GM19240 (cell line): Measurements from ENCODE around the gene KXD1.
"Not testable (repeated sequence)": the region's sequence is repeated elsewhere in the genome, so short reads cannot be mapped to it uniquely, and the experiment has no call there.

Source experiments
- DNase-seq: peaks from one replicate; pipeline ENCODE4 v3.0.0; 2011; ENCODE audit warnings: low spot score; ENCODE audit not compliant: insufficient read length

Gene KXD1

DNA sequence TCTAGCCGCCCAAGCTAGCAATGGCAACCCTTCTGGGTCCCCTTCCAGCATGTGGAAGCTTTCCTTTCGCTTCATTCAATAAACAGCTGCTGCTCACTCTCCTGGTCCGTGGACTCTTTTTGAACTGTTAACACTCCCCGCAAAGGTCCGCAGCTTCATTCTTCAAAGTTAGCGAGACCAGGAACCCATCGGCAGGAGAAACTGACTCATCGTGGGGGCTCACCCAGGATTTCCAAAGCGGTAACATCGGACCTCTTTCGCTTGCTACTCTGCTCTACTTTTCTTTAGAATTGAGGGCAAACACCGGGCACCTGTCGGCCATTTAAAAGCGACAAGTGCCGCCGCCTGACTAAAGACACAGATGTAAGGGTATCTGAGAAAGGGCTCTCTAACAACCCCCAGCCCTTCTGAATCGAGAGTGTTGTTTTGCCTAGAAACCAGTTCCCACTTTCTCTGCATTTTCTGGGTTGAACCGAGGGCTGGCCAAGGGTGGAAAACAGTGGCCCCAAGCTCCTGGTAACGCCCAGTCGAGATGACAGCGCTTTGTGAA, 19.8 kb downstream of the KXD1 start:
- DNase-seq, result no peak

DNA sequence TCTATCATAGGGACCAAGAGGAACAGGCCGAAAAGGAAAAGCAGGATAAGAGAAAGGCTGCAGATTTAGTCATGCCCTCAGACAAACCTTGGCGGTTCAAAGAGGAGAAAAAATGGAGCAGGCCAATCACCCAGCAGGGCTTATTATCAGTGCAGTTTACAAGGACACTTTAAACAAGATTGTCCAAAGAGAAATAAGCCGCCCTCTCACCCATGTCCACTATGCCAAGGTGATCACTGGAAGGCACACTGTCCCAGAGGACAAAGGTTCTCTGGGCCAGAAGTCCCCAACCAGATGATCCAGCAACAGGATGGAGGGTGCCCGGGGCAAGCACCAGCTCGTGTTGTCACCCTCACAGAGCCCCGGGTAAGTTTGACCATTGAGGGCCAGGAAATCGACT, 22.6 kb downstream of the KXD1 start:
- DNase-seq, result no peak

DNA sequence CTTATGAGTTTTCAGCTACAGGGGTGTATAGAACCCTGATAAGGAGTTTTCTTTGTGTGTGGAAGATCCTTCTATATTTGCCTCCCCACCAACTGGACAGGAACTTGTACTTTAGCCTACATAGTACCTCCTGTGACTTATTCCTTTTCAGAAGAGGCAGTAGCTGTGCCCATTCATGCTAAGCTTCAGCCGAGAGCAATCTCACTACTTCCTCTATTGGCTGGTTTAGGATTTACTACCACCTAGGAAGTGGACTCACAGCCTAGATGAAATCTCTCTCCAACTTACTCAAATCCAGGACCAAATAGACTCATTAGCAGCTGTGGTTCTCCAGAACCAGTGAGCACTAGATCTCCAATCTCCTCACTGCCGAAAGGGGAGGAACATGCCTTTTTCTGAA, 28.6 kb downstream of the KXD1 start:
- no peak for DNase-seq

DNA sequence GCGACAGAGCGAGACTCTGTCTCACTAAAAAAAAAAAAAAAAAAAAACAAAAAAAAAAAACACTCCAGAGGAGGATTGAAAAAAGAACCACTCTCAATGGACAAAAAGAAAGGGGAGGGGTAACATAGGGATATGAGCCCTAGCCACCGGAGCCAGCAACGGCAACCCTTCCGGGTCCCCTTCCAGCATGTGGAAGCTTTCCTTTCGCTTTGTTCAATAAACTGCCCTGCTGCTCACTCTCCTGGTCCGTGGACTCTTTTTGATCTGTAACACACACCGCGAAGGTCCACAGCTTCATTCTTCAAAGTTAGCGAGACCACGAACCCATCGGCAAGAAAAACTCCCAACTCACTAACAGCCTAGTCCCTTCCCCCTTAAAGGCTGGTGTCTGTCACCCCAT, 29.9 kb downstream of the KXD1 start:
- DNase-seq, result no peak

DNA sequence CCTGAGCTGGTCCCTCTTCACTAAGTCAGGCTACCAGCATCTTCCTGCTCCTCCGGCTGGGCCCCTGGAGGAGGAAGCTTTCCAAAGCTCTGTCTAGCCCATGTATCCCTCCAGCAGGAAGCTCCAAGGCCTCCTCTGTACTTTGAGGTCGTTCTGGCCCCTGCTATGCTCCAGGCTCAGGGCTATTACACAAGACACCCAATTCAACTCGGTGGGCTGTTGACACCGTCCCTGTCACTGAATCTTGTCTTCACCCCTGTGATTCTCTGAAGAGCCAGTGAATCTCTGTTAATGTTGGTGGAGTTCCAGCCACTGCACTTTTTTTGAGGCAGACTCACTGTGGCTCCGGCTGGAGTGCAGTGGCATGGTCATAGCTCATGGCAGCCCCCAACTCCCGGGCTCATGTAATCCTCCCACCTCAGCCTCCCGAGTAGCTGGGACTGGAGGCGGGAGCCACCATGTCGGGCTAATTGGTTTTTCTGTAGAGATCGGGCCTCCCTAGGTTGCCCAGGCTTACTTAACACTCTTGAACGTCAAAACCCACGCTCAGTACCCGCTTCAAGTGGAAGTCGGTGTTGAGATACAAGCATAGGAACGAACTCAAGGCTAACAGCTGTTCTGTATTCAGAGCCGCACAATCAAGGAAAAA, 30.4 kb downstream of the KXD1 start:
- no peak for DNase-seq

DNA sequence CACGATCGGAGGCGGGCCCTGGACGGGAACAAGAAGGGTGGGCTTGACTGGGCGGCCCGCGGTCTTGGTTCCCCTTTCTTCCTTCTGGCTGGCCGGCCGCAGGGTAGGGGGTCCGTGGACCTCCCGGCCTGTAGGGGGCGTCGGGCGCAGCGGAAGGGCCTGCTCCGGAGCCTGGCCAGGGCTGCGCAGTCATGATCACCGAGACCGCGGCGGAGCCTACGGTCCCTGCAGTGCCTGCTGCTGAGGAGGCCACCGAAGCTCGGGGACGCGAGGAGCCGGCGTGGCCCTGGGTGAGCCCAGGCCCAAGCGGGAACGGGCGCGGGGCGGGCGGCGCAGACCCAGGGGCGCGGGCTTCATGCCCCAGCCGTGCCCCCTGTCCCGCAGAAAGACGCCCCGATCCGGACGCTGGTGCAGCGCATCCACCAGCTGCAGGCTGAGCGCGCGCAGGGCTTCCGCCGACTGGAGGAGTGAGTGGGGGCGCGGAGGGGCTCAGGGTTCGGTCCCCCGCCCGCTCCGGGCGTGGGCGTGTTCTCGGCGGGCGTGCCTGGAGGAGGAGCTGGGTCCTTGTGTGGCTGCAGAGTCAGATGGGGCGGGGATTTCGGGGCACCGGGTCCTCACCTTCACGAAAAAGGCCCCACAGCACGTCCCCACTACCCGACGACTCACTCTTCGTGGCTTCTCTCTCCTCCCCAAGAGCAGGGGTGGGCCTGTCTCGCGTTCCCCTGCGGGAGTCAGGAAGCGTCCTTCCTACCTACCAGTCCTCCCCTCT, 31.1 kb downstream of the KXD1 start, which contains the start of gene REX1BD:
REX1BD (plus strand) TSS at position 188 of the 769 bp plus-strand sequence; CDS start at position 192, 4 bp downstream.
- no peak for DNase-seq

DNA sequence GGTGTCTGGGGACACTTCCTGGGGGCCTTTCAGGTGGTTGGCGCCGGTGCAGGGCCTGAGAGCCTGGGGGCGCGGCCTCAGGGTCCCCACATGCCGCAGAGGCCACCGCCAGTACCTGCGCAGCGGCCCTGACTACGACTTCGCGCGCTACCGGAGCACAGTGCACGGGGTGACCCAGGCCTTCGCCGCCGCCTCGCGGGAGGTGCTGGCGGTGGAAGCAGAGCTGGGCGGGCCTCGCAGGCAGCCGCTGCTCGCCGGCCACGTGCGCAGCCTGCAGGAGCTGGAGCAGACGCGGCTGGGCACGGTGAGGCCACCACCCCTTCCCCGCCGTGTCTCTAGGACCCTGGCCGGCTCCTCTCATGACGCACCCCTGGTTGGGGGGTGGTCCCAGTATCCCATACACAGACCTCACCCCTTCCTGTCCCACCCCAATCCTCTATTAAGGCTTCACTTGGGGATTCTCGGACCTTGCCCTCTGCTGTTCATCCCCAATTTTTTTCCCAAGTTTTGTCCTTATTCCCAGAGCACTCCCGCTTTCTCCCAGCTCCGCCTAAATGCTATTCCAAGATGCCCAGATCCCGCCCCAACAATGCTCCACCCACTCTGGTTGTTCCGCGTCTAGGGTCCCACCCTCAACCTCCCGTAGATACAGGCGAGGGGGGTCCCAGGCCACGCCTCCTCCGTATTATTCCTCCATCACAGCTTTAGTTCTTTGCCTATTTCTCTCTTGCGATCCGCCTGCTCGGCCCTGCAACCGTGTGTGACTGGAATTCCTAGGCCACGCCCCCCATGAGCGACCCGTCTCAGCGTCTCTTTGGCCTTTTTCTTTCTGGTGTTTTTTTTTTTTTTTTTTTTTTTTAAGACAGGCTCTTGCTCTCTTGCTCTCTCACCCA, 32.0 kb downstream of the KXD1 start:
- DNase-seq, result no peak

DNA sequence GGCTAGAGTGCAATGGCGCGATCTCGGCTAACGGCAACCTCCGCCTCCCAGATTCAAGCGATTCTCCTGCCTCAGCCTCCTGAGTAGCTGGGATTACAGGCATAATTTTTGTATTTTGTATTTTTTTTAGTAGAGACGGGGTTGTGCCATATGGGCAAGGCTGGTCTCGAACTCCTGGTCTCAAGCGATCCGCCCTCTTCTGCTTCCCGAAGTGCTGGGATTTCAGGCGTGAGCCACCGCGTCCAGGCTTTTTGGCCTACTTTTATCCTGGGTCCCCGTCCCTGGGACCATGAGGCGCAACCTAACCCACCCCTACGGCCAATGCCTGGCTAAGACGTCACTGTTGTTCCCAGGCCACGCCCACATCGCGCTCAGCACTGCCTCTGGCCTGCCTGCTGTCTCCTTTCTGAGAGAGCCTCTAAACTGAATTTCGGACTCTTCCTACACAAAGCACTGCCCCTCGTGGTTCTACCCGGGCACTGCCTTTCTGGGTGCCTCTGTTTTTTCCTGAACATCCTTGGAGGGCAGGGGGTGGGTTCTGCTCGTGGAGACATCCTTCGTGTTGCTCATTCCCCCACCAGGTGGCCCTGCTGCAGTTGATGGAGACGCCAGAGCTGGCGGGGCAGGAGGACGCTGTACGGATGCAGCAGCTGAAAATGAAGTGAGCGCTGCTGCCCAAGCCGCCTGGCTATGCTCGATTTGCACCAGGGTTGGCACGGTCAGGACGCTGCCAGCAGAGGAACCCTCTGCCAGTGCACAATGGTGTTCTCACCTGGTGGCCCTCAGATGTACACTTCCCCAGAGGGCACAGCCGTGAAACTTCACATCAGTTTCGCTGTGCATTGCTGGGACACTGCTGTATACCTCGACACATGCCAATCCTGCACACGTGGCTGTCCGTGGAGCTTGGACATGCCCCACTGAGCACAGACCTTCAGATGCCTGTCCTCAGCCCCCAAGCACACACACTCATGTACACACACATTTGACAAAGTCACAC, 32.9 kb downstream of the KXD1 start:
- DNase-seq, result no peak

DNA sequence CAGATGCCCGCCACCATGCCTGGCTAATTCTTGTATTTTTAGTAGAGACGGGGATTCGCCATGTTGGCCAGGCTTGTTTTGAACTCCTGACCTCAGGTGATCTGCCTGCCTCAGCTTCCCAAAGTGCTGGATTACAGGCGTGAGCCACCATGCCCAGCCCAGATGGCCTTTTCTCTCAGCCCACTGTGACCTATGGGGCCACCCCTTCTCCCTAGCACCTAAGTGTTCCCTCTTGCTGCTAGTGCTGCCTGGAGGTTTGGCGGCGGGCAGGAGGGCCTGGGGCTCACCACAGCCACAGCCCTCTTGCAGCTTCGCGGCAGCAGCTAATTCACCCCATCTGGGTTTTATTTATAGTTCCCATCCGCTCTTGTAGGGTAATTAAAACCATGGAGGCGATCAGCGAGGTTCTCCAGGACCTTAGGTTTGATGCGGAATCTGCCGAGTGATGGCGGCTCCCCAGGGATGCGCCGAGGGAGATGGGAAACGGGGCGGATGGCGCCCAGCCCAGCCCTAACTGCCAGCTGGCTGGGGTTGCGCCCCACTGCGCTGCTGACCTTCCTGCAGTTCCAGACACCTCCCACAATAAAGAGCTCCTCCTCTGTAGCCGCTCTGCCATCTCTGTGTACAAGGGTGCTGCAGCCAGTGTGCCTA, 34.2 kb downstream of the KXD1 start:
- no peak for DNase-seq

DNA sequence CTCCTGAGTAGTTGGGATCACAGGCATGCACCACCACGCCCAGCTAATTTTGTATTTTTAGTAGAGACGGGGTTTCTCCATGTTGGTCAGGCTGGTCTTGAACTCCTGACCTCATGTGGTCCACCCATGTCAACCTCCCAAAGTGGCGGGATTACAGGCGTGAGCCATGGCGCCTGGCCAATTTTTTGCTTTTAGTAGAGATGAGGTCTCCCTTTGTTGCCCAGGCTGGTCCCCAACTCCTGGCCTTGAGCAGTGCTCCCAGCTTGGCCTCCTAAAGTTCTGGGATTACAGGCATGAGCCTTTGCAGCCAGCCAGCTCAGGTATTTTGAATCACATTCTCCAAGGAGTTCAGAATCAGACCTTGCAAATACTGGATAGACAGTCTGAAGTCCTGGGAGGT, 35.1 kb downstream of the KXD1 start:
- DNase-seq, result not testable (repeated sequence)

DNA sequence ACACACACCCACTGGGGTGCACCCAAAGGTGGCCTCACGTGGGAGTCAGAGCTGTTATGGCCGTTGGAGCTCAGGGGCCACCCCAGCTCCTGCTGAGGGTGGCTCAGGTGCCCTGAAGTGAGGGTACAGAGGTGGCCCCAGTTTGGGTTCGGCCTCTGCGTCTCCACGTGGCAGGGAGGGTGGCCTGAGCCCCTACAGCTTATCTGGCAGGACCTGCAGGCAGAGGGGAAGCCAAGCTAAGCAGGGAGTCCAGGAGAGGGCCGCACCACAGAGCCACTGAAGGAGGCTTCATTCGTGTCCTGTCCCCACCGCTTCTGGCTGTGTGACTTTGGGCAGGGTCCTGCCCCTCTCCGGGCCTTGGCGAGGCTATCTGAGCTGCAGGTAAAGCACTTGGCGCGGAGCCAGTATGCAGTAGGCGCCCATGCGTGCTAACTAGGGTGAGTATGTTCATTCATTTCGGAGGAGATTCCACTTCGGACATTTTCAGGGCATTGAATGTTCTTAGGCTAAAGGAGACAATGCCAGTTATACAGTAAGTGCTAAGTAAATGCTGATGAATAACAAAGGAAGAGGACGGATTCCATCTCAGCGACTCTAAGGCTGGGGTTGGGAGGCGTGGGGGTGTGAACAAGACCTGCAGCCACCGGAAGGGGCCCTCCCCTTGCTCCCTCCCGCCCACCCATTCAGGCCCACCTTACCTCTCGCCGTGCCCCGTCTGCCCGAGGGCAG, 35.9 kb downstream of the KXD1 start:
- DNase-seq, result no peak

DNA sequence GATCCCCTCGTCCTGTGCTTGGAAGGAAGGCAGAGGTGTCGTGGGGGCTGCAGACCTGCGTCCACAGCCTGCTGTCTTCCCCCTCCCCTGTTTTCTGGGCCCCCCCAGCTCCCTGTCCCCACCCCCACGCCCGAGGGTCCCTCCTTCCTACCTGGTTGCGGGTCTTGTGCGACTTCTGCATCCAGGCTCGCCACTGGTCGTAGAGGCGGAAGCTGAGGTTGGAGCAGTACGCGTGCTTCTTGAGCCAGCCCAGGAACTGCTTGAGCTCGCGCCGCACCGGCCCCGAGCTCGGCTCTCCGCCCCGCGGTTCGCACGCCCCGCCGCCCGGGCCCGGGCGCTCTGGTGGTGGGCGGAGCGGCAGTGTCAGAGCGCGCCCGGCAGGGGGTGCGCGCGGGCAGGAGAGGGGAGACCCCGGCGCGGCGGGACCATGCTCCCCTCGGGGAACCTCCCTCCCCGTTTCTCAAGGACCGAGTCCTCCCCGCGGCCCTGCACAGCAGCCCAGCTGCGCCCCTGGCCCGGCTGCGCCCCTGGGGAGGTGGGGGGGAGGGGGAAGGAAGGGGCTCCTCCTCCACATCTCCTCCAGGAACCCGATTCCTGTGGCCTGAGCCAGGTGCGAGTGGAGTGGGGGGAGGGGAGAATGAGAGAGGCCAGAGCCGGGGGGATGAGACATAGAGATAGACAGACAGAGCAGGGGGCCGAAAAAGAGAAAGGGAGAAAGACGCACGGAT, 36.6 kb downstream of the KXD1 start:
- DNase-seq, result peak; percentile 89

DNA sequence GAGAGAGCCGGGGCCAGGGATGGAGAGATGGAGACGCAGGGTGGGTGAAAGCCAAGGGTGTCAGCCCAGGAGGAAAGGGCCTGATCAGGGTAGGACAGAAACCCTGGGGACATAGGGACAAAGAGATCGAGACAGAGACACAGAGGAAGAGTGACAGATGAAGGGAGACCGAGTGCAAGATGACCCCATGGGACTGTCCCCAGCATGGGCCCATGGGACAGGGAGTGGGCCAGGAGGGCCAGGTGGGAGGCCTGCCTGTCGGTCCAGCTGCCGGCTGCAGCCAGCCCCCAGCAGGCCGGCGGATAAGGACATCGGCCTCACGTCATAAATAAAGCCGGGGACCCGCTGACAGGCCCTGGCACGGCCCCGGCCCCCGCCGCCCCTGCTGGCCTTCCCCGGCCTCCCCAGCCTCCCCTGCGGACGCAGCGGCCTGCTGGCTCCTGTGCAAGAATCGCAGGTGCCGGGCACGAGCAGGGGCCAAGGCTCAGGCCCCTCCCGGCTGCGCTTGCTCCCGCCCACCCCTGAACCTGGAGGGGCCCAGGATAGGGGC, 37.2 kb downstream of the KXD1 start:
- DNase-seq, result no peak

DNA sequence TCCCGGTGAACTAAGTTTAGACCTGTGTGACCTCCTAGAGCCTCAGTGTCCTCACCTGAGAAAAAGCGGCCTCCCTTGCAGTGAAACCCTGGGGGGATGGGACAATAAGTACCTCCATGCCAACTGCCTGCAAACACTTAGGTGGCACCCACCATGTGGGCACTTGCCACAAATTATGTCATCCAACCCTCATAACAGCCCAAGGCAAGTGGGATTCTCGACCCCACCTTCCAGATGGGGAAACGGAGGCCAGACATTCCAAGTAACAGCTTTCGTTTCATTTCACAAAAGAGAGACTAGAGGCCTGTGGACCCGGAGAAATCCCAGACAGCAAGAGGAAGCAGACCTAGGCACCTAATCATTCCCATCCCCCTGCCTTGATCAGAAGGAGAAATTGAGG, 37.8 kb downstream of the KXD1 start:
- no peak for DNase-seq

DNA sequence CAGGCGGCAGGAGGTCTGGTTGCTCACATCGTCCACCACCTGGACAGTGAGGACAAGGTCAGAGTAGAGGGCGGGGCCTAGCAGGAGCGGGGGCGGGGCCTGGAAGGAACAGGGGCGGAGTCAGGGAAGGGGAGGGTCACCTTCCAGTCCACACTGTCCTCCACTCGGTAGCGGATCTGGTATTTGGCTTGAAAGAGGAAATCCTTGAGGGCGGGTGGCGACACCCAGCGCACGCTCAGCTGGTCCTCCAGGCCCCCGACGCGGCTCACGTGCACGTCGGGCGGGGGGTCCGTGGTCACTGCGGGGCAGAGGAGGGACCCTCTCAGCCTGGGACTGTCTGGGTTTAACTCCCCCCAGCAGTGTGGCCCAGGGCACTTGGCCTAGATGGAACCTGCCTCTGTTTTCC, 39.1 kb downstream of the KXD1 start:
- DNase-seq, result no peak

DNA sequence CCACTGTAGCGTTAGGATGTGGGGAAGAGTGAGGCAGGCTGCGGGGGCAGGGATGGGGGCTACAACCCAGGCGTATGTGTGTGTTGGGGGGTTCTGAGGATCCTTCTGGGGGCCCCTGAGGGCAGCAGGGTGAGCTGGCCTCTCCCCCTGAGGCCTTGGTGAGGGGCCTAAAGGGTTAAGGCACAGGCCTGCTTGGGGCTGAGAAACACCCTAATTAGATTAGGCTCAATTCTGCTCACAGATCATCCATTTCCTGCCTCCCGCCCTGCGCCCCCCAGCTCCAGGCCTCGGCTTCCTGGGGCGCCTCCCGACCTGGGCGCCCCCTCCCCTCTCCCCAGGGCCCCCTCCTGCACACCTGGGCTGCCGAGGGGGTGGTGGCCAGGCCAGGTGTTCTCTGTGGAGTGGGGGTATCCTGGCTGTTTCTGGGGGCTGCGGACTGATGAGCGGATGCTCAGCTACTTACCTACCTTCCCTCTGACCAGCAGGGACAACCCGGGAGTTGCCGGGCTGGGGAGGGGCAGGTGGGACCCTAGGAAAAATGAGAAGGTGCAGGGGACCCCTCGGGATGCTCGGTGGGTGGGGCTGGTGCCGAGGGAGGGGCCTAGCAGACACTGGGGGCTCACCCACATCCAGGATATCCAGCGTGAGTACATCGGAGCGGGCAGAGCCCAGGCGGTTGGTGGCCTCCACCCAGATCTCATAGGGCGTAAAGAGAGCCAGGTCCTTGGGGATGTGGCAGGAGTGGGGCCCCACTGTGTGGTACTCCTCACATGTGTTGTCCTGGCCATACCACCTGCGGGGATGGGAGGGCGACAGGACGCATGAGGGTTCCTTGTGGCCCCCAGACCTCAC, 40.4 kb downstream of the KXD1 start:
- DNase-seq, result no peak

DNA sequence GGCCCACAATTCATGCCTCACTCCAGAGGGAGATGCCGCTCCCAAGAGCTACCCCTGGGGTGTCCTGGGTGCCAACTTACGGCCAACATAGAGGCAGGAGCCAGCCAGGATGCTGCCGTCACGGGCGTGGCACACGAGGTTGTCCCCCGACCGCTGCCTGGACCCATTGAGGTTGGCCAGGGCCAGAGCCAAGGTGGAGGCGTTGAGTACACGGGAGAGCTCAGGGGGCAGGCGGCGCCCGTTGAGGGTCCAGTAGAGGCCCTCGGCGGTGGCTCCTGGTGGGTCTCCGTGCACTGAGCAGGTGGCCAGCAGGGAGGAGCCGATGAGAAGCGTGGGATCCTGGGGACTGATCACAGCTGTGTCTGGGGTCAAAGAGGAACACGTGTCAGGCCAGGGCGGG, 41.8 kb downstream of the KXD1 start:
- no peak for DNase-seq
